ENCODE results near the gene SLC25A26. TPM values are rescaled to one million over a fixed set of nuclear protein-coding genes. Genes with fewer than 3 reads are reported as not detected.

SLC25A26 gene
- total RNA-seq, 2 donors from 2014 or later = 19.1 to 22.4 TPM

DNA sequence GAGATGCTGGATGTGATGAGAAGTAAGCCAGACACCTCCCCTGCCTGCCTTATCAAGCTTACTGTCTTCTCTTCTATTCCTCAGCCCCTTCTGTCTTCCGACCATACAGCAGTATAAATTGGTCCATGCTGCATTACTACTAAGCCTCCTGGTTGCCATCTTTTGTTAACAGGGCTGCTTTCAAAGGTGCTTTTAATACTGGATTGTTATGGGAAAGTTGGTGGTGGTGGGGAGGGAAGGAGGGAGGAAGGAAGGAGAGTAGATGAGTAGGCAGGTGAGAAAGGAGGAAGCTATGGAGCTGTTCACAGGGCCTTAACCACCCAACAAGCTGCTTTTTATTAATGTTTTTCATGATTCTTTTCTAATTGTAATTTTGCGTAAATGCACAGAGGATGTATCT lies 114.9 kb downstream of the SLC25A26 start:
- TF ChIP-seq, protein P1, sequence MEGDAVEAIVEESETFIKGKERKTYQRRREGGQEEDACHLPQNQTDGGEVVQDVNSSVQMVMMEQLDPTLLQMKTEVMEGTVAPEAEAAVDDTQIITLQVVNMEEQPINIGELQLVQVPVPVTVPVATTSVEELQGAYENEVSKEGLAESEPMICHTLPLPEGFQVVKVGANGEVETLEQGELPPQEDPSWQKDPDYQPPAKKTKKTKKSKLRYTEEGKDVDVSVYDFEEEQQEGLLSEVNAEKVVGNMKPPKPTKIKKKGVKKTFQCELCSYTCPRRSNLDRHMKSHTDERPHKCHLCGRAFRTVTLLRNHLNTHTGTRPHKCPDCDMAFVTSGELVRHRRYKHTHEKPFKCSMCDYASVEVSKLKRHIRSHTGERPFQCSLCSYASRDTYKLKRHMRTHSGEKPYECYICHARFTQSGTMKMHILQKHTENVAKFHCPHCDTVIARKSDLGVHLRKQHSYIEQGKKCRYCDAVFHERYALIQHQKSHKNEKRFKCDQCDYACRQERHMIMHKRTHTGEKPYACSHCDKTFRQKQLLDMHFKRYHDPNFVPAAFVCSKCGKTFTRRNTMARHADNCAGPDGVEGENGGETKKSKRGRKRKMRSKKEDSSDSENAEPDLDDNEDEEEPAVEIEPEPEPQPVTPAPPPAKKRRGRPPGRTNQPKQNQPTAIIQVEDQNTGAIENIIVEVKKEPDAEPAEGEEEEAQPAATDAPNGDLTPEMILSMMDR (IDR thresholded peaks at IDR 0.05) = no peak
- Histone ChIP-seq H3K27ac (no peak overlapping the region), H3K4me1 (peaks cover 0 to 8% of the 10 kb centered on the region in 2 donors), H3K36me3 (no peaks in the 10 kb centered on the region), H3K4me3 (no peak overlapping the region), H3K9me3 (peaks cover 0 to 4% of the 10 kb centered on the region in 2 donors), H3K27me3 (no peaks in the 10 kb centered on the region)
- no peak for DNase-seq (ENCODE audit: low spot score)

DNA sequence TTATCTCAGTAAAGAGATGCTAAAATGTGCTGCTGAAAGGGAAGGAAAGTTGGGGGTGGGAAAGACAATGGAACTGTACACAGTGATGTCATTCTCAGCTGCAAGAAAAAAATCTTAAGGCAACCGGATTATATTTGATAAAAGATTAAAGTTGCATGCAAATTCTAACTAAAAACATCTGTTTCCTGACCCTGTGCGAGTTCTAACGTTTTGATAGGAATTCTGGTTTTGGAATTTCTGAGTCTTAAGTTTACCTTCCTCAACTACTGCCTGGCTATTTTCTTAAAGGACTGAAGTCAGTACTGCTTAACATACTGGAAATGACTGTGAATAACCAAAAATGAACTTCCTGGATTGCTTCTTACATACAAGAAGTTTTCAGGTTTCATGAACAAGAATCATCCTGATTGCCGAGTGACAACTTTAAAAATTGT lies 115.5 kb downstream of the SLC25A26 start:
- no peaks in the 10 kb centered on the region for H3K36me3 ChIP-seq
- no peak for DNase-seq (ENCODE audit: low spot score)
- no peaks in the 10 kb centered on the region for H3K27me3 ChIP-seq
- peaks cover 0 to 4% of the 10 kb centered on the region in 2 donors for H3K9me3 ChIP-seq
- H3K4me1 ChIP-seq = peaks cover 0 to 8% of the 10 kb centered on the region in 2 donors
- H3K4me3 ChIP-seq = no peak overlapping the region
- TF ChIP-seq, protein P1 (IDR thresholded peaks at IDR 0.05) = no peak
- no peak overlapping the region for H3K27ac ChIP-seq

DNA sequence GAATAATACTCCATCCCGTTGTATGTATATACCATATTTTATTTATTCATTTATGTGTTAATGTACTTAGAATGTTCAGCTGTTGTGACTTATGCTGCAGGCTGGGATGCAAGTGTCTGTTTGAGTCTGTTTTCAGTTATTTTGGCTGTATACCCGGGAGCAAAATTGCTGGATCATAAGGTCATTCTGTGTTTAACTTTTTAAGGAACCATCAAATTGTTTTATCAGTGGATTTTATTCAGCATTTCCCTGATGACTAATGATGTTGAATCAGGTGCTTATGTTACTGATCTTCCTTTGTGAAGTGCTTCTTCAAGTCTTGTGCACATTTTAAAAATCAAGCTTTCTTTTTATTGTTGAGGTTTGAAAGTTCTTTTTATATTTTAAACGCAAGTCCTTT lies 118.1 kb downstream of the SLC25A26 start:
- Histone ChIP-seq H3K9me3 (peaks cover 0 to 4% of the 10 kb centered on the region in 2 donors), H3K4me3 (no peak overlapping the region), H3K4me1 (peaks cover 0 to 8% of the 10 kb centered on the region in 2 donors), H3K36me3 (no peaks in the 10 kb centered on the region), H3K27ac (no peak overlapping the region), H3K27me3 (no peaks in the 10 kb centered on the region)
- DNase-seq (ENCODE audit: low spot score) = no peak
- TF ChIP-seq, protein P1 (IDR thresholded peaks at IDR 0.05) = no peak

DNA sequence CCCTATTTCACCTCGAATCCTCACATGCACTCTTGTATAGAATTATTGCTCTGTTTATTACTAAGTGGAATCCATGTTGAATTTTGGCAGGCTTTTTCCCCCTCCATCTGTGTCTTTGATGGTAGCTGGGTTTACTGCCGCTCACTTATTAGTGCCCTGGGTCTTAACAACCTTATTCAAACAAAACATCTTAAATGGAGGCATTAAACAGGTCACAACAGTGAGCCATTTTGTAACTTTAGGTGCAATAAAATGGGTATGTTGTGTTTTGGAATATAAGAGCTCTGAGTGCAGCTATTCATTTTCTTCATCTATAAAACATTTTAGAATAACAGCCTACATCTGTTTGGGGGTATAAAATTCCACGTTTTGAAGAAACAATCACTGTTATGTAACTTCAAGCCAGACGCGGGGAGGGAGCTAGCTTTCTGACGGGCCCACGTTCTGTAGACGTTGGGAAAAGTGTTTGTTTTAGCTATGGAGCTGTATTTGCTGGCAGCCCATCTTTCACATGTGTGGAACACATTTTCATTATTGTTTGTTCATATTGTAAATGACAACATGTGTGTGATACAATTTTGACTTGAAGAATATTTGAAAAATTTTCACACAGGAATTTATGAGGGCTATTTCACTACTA lies 122.0 kb downstream of the SLC25A26 start:
- no peak for DNase-seq (ENCODE audit: low spot score)
- Histone ChIP-seq H3K36me3 (no peaks in the 10 kb centered on the region), H3K27me3 (no peaks in the 10 kb centered on the region), H3K9me3 (peaks cover 0 to 4% of the 10 kb centered on the region in 2 donors), H3K4me1 (peaks cover 0 to 11% of the 10 kb centered on the region in 2 donors), H3K27ac (no peak overlapping the region), H3K4me3 (no peak overlapping the region)
- TF ChIP-seq, protein P1 (IDR thresholded peaks at IDR 0.05) = no peak

DNA sequence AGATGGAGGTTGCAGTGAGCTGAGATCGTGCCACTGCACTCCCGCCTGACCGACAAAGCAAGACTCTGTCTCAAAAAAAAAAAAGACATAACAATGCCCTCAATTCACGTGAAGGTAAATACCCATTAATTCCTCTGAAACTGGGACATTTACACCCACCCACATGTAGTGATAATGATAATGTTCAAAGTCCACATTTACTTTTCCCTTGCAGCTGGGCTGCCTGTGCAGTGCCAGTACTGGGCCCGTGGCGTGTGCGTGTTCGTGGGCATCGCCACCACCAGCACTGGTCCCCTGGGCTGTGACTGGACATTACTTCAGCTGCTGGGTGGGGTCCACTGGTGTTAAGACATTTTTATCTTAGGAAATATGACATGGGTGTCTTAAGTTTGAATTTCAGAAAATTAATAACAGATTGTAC lies 123.6 kb downstream of the SLC25A26 start:
- Histone ChIP-seq H3K27ac (no peak overlapping the region), H3K4me1 (peaks cover 0 to 11% of the 10 kb centered on the region in 2 donors)

More for the DNA sequence above, 123.6 kb downstream of the SLC25A26 start:
- TF ChIP-seq, protein P1 (IDR thresholded peaks at IDR 0.05) = no peak
- H3K9me3 ChIP-seq = peaks cover 0 to 4% of the 10 kb centered on the region in 2 donors
- no peak for DNase-seq (ENCODE audit: low spot score)
- no peak overlapping the region for H3K4me3 ChIP-seq
- H3K36me3 ChIP-seq = no peaks in the 10 kb centered on the region
- H3K27me3 ChIP-seq = no peaks in the 10 kb centered on the region
